Ammon's horn (tissue), 1 donor: ENCODE measurements around the gene EHBP1.
"Not testable (repeated sequence)": the region's sequence is repeated elsewhere in the genome, so short reads cannot be mapped to it uniquely, and the experiment has no call there.

Source experiments
- DNase-seq: peaks from one replicate; pipeline ENCODE4 v3.0.0-alpha.2; 2016; ENCODE audit warnings: low spot score

EHBP1 gene

DNA sequence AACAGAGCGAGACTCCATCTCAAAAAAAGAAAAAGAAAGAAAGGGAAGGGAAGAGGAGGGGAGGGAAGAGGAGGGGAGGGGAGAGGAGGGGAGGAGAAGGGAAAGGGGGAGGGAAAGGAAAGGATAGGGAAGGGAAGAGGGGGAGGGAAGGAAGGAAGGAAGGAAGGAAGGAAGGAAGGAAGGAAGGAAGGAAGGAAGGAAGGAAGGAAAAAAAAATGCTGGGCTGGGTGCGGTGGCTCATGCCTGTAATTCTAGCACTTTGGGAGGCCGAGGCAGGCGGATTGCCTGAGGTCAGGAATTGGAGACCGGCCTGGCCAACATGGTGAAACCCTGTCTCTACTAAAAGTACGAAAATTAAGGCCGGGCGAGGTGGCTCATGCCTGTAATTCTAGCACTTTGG is 314.2 kb downstream of the EHBP1 start:
- DNase-seq: not testable (repeated sequence)

DNA sequence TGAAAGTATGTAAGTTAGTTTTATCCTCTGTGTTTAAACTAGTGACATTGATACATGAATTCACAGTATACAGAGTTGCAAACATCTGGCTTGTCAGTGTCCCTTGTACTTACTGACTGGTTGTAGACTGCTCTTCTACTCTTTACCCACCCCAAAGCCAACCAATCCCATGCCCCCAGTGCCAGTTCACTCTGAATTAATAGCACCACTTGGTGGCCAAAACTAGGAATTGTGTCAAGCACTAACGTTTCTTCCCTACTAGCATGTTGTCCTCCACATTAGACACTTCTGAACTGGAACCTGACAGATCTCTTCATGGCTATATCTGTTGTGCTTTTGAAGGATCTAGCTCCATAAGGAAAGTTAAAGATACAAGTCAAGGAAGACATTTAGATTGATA is 317.9 kb downstream of the EHBP1 start:
- no peak for DNase-seq

DNA sequence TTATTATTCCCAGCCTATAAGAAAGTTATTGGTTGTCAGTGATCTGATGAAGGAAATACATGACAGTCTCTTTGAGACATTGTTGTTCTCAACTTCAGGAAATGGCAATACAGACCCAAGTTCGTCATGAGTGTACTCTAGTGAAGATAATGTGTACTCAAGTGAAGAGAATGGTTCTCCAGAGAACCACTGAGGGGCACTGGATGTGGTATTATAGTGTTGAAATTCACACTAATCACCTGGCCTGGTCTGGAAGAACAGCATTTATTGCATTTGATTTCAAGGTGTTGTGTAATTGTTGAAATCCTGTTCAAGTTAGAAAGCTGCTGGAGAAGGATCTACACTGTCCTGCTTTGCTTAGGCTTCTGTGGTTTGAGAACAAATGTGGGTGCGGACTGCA is 321.7 kb downstream of the EHBP1 start:
- no peak for DNase-seq

DNA sequence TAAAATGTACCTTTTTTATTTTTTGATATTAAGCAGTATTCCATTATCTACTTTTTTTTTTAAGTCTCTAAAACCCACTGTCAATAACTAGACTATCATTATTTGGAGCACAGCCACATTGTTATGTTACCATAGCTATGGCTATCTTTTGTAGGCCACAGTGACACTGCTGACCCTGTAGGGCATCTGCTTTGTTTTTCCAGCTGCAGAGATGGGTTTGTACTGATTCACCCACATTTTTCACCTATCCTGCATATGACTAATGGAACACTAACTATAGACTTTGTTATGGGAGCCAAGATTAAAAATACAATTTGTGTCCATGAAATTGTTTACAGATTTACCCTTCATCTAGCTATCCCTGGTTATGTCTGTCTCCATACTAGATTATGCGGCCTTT is 323.5 kb downstream of the EHBP1 start:
- no peak for DNase-seq

DNA sequence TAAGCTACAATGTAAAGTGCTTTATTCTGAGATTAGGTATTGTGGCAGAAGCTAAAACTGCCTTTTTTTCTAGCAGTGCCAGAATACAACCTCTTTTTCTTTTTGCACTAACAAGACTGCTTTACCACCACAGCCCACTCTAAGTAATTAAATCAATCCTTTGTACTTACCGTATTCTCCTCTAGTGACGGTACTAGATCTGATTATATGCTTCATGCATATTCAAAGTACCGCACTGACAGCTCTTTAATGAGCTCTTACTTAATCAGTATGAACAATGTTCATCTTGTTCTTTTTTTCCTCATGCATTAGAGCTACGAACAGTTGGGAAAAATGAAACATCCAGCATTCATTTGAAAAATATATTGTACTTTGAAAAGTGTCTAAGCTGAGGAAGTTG is 329.0 kb downstream of the EHBP1 start:
- peak; percentile 3 for DNase-seq

DNA sequence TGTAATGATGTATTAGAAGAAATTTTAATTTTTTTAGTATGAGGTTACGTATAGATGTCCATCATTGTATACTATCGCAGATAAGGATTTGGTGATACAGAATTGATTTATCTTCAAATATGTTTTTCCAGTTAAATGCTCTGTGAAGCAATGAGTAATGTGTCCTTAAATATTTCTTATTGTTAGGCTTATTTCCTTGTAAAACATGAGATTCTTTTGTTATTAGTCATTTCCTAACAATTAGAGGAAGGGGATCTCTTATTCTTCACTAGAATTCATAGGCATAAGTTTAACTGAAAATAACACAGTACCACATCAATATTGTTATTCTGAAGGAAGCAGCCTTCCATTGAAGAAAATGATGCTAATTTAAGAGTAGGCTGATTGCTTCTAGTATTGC is 329.7 kb downstream of the EHBP1 start:
- no peak for DNase-seq

DNA sequence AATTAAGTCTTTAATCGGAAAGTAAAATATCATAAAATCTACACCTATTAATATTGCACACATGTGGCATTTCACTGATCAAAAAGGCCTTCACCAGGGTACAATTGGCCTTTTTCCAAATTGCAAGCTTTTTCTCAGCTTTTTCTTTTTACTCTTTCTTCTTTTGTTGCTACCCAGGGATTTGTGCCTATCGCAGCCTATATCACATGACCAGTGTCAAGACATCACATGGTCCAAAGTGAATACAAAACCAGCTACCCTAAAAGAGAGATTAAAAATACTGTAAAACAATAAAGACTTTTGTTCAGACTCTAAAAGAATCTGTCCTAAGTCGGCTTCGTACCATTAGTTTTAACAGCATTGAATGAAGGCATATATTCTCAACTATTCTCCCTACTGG is 330.1 kb downstream of the EHBP1 start:
- DNase-seq: no peak

DNA sequence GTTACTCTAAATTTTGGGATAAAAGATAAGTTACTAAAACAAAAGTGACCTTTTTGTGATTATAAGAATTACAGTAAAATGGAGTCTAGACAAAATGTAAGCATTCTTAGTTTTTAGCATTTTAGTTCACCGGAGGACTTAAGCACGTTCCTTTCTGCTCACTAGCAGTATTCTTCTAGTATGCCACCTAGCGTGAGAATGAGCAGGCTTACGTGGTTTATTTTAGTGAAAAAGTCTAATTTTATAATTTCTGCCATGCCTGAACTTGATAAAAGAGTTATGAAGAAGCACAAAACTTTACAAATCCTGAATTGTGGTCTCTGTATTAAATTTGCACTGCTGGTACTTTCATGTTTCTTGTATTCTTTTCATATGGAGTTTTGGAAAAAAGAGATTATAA is 332.5 kb downstream of the EHBP1 start:
- no peak for DNase-seq

DNA sequence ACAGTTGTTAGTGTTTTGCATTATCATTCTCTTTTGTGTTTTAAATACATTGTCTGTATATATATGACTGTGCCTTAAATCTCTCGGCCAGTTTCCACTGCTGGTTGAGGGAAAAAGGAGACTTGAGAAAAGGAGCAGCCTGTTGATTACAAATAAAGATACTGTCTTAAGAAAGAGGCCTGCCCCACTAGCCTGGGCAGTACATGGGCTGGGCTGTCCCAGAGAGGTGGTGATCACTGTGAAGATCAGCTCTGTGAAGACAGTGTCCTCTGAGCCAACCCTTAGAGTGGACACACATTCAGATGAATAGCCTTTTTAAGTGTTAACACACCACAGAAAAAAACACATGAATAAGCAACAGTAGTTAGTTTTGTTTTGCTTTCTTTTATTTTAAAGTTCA is 335.1 kb downstream of the EHBP1 start:
- no peak for DNase-seq

DNA sequence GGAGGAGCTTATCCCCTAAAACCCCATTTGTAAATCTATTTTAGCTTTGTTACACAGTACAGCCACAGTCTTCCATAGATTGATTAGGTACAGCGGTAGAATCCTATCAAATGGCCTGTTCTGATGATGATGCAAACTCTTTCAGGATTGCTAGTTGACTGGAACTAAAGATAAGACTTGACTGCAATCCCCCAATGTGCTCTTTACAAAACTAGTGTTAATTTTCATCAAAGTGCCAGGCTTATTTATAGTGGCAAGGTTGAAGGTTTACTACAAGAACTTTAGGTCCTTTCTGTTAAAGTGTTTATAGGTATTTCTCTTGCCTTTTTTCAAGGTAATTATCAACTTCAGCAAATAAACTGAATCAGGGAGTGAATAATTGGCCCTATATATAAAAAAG is 336.1 kb downstream of the EHBP1 start:
- DNase-seq: no peak

DNA sequence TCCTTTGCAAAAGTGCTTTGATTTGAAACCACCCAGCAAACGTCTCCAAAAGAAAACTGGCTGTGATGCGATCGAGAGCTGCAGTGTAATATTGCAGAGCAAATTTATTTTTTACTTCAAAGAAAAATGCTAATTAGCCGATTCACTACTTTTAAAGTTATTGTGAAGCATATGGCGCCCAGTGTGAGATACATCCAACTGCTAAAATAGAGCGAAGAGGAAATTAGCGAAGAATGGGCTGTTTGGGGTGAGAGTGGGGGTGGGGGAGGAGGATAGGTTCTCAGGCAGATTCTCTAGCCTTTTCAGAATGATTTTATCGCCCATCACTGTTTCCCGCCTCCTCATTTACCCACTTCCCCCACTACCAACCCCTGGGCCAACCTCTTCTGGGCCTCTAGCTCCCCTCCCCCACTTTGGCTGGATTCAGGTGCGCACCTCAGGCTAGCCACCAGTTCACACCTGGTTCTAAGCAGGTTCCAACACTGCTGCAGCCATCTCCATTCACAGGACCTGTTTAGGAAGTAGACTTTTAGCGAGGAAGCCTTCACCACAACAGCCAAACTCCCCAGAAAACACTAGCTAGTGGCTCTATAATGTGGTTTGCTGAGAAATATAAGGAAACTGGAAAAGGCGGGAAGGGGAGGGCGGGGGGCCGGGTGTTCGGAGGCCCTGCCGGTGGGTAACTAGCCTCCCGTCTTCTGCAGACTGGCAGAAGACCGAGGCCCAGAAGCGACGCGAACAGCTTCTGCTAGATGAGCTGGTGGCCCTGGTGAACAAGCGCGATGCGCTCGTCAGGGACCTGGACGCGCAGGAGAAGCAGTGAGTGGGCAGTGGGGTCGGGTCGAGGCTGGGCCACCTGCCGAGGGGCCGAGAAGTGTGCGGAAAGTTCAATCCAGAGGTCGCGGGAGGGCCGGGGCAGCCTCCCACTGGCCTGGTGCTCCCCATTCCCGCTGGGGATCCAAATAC is 339.1 kb downstream of the EHBP1 start:
- DNase-seq: peak; percentile 3

DNA sequence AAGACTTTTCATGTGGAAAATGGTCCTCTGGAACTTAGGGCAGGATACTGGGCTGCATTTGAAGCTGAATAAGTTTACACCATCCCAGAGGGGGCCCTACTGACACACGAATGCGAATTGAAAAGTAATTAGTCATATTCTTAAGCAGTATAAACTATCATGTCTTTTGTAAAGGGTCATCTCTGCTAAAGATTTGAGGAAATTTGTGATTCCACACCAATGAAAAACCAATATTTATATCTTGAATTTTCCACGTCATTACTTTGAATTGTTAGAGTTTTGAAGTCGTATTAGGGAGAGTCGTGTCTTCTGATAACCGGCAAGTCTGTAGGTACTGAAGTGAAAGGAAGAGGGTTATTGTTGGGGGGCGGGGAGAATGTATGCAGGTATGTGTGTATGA is 341.0 kb downstream of the EHBP1 start:
- DNase-seq: no peak

DNA sequence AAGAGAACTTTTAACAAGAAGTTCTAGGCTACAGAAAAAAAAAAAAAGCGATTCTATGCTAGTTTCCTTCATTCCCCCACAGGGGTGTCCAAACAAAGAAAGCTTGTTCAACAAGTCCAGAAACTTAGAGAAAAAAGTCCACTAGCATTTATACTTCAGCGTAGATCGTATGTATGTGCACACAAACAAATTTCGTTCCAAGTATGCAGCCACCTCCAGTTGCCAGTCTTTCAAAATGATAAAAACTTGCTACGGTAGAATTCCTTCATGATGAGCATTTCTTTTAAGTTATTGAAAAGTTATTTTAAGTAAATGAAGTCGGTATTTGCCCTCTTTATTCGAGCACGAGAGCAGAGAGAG is 341.4 kb downstream of the EHBP1 start:
- DNase-seq: no peak

DNA sequence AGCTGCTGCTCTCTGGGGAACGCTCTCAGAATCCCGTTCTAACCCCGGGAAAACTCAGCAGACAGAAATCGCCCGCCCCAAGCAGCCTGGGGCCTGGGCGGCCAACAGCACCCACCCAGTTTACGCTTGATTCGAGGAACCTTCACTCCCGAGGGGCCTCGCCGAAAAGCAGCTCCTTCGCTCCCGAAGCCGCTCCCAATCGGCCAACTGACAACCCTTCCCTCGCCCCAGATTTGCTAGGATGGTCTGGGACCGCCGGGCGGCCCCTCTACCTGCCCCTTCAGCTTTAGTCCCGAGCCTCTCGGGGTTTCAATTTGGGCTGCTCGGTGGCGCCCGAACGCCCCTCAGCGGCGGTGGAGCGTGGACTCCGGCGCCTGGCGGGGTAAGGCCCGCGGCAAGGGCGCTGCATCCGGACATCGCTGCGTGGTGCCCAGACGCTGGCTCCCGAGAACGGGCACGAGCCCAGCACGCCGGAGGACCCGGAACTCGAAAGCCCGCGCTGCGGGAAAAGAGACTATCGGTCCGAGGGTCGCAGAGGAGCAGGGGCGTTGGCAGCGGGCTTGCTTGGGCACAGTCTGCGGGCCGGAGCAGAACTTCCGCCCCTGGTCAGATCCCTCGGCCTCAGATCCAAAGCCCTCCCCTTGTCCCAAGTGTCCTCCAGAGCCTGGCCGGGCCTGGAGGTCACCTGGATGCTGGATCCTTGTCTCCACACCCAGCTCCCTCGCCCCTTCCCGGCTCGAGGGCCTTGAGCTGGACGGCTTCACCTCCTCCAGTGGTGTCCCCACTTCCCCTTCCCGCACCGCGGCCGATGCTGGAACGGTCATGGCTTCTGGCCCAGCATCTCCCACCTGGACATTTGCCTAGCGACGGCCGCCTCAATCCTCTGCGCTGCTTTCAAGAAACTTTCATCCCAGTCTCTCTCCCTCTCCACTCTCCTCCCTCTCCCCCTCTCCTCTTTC is 342.1 kb downstream of the EHBP1 start:
- peak; percentile 15 for DNase-seq

DNA sequence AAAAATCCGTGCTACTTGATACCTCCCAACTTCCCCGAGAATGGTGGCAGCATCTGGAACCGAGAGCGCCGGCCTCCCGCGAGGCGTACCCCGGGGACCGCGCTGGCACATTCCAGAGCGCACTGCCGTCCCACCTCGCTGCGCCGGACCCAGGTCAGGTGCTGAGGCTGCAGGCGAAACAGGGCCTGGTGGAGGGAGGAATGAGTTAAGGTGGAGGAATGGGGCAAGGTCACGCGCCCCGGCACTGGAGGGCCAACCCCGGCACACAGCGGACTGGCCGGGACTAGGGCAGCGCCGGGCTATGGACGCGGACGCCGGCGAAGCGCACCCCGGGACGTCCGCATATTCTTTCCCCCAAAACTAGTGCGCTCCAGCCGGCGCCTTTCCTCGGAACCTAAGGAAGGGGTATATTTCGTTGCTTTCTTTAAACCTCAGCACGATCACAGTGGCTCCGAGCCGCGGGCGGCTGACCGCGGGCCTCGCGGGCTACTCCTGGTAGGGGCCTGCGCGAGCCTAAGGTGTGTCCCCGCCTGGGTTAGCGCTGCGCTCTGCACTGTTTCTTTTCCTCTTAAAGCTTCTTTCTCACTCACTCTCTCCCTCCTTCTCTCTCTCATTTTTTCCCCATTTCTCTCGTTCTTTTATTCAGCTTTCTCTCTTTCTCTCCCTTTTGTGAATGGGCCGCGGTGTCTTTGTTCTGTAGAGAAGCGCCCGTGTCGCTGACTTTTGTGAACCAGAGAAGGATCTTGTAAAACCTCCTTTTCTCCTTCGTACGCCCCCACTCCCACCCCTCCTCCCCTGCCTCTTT is 343.1 kb downstream of the EHBP1 start:
- no peak for DNase-seq

DNA sequence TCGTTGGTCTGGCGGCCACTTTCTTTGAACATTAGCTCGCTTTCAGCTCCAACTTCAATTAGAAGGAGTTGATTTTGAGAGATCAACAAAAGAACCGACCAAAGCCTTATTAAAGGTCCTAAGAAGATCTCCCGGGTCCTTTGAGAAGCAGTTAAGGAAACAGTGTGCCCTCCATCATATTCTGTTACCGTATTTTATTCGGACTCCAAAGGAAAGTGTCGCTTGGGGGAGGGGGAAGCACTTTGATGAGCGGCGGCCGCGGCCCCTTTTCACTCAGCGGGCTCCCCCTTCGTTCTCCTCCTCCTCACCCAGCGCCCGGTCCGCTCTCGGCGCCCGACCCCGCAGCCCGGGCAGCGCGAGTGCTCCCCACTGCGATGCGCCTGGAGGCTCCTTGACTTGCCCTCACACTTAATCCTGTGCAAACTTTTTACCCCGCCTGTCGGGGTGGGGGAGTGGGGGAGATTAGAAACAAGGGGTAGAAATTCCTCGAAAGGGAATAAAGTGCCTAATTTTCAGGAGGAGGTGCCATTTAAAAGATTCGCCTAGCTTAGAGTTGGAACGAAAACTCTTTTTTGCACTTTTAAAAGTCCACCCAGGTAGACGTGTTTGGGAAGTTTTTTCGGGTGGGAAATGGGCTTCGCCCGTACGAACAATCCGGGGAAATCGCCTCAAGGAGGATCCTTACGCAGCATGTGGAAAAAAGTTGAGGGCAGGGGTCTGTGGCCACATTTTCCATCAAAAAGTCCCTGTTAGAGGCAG is 343.9 kb downstream of the EHBP1 start:
- DNase-seq: no peak

DNA sequence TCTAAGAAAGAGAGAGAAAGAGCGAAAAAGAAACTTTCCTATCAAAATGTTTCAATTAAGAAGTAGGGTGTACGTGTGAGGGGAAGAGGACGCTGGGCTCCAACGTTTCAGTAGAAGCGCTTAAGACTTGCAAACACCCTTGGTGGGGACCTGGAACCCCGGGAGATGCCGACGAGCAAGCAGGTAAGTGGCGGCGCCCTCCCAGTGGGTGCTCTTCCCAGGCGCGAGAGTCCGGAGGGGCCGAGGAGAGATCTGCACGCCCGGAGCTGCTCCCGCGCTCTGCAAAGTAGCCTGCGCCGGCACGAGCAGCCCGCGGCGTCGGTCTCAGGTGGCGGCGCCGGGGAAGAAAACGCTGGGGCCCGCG is 344.4 kb downstream of the EHBP1 start:
- no peak for DNase-seq

DNA sequence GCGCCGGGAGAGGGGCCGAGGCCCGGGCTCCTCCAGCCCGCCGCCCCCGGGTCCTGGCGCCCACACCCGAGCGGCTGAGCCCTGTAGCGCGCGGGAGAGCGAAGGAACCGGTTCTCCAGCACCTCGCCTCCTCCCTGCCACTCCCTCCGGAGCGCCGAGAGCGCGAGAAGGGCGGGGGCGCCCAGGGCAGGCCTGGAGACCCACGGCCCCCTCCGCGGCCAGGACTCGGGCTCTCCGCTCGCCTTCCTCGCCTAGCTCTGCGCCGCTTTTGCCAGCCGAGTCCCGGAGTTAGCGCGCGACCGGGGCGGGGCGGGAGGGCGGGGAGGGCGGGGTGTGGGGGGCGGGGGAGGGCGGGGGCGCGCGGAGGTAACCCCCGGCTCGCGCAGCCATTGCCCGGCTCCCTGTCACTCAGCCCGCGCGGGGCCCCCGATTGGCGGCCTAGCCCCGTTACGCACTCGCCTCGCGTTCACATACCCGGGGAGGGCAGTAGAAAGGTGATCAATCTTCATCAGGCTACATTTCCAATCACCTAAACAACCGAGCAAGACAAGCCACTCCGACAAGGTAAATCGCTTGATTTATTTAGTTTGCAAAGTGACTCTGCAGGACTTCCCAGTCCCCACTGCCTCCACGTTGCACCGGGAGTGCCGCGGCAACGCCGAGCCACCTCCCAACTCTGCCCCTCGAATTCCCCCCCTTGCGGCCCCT is 345.0 kb downstream of the EHBP1 start, which contains the start of gene OTX1:
OTX1 (plus strand) TSS at position 497 of the 708 bp plus-strand sequence. CDS start 2,161 bp downstream, outside the sequence.
- peak; percentile 57 for DNase-seq

DNA sequence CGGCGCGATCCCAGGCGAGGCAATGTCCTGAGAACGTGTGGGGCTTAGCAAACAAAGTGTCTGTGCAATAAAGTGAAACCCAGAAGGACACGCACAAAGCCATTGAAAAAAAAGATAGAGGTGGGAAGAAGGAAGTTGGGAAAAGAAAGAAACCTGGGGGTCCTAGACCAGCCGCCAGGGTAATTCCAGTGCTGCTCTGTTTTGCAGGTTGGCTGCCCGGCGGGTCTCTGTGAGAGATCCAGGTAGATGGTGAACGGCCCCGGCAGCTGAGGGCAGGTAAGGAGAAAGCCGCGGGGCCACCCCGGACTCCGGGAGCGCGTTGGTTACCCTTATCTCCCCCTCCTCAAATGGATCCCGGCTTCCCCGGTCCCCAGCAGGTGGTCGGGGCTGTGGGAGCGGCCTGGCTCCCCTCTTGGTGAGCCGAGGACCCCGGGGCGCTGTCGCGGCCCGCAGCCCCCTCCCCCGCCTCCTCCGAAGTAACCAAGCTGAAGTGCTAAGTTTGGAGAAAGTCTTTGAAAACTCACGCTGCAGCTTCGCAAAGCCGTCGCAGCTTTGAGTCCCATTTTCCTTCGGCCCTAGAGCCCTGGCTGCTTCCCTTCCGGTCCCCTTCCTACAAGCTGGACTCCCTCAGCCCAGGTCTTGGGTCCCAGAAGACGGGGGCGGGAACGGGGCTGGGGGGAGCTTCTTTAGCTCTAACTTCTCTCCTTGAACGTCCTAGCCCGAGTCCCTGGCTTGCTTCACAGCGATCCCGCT is 345.7 kb downstream of the EHBP1 start:
- no peak for DNase-seq

DNA sequence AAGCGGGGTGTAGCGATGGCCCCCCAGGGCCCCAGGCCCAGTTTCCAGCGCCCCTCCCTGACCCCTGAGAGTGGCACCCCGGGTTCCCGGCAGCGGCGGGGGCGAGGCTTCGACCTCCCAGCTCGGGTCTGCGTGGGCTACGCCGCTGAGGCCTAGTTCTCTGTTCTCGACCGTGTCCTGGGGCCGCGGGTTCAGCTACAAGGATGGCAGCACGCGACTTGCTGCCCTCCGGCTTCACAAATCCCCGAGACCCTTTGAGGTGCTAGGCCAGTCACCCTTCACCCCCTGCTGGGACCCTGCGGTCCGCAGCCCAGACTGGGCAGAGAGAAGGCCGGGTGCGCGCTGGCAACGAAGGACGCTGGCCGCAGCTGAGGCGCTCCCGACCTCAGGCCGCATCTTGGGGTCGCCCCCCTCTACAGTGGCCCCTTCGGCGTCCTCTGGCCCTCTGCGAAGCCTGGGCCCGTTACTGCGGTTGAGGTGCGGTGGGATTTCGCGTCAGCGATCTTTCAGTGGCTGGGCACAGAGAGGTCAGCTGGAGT is 346.4 kb downstream of the EHBP1 start:
- no peak for DNase-seq
